SK-N-SH treated with all-trans-retinoic acid at 6 μM for 48 hours (cell line): ENCODE measurements around the gene LTF.

ENCODE experiments used
- ATAC-seq: fragments of 200-7000 bp; cut with Tn5 transposase; 3 replicates; pipeline ENCODE4 v1.9.1; 2020; ENCODE audit warnings: mild to moderate bottlenecking, moderate library complexity
- ARNTL ChIP-seq: fragments of 450-650 bp; formaldehyde crosslinking; IDR thresholded peaks from 2 replicates; pipeline ENCODE4 v1.5.0; 2020; ENCODE audit warnings: low read depth, mild to moderate bottlenecking, moderate library complexity, borderline replicate concordance
- BACH2 ChIP-seq: fragments of 250-450 bp; sonication (Bioruptor Pico); IDR thresholded peaks from 2 replicates; pipeline ENCODE4 v1.9.0; 2021; ENCODE audit warnings: mild to moderate bottlenecking, borderline replicate concordance
- CREB5 ChIP-seq: fragments of 250-450 bp; sonication (Bioruptor Pico); IDR thresholded peaks from 2 replicates; pipeline ENCODE4 v1.5.1; 2020; ENCODE audit warnings: low read depth, mild to moderate bottlenecking, moderate library complexity
- CSDC2 ChIP-seq: fragments of 250-450 bp; sonication (Bioruptor Pico); IDR thresholded peaks from 2 replicates; pipeline ENCODE4 v1.5.0; 2020; ENCODE audit warnings: mild to moderate bottlenecking, moderate library complexity
- CSRNP3 ChIP-seq: fragments of 250-450 bp; sonication (Bioruptor Pico); IDR thresholded peaks from 2 replicates; pipeline ENCODE4 v1.5.1; 2021; ENCODE audit warnings: mild to moderate bottlenecking, moderate library complexity
- ESRRG ChIP-seq: fragments of 250-450 bp; sonication (Bioruptor Pico); IDR thresholded peaks from 2 replicates; pipeline ENCODE4 v1.6.1; 2021; ENCODE audit warnings: mild to moderate bottlenecking
- ISL1 ChIP-seq: fragments of 250-450 bp; sonication (Bioruptor Pico); IDR thresholded peaks from 2 replicates; pipeline ENCODE4 v2.1.2; 2022; ENCODE audit warnings: mild to moderate bottlenecking, moderate library complexity
- OSR1 ChIP-seq: fragments of 250-450 bp; sonication (Bioruptor Pico); IDR thresholded peaks from 2 replicates; pipeline ENCODE4 v1.8.0; 2022; ENCODE audit warnings: moderate library complexity, mild to moderate bottlenecking, inconsistent platforms
- PATZ1 ChIP-seq: fragments of 250-450 bp; sonication (Bioruptor Pico); IDR thresholded peaks from 2 replicates; pipeline ENCODE4 v1.8.0; 2020; ENCODE audit warnings: mild to moderate bottlenecking, moderate library complexity, borderline replicate concordance
- POU6F1 ChIP-seq: fragments of 250-450 bp; sonication (Bioruptor Pico); IDR thresholded peaks from 2 replicates; pipeline ENCODE4 v1.8.0; 2021; ENCODE audit warnings: low read depth, mild to moderate bottlenecking, moderate library complexity, borderline replicate concordance
- PPARA ChIP-seq: fragments of 250-450 bp; sonication (Bioruptor Pico); IDR thresholded peaks from 2 replicates; pipeline ENCODE4 v1.5.0; 2020; ENCODE audit warnings: mild to moderate bottlenecking, borderline replicate concordance
- RARB ChIP-seq: fragments of 250-450 bp; sonication (Bioruptor Pico); IDR thresholded peaks from 2 replicates; pipeline ENCODE4 v1.8.0; 2021; ENCODE audit warnings: mild to moderate bottlenecking, moderate library complexity
- SNAI2 ChIP-seq: fragments of 250-450 bp; sonication (Bioruptor Pico); IDR thresholded peaks from 2 replicates; pipeline ENCODE4 v1.5.0; 2020; ENCODE audit warnings: mild to moderate bottlenecking, moderate library complexity
- TOX ChIP-seq: fragments of 250-450 bp; sonication (Bioruptor Pico); IDR thresholded peaks from 2 replicates; pipeline ENCODE4 v1.8.0; 2021; ENCODE audit warnings: mild to moderate bottlenecking, moderate library complexity, borderline replicate concordance
- TSHZ2 ChIP-seq: fragments of 250-450 bp; sonication (Bioruptor Pico); IDR thresholded peaks from 2 replicates; pipeline ENCODE4 v1.5.0; 2020; ENCODE audit warnings: mild to moderate bottlenecking, moderate library complexity
- ZC3H10 ChIP-seq: fragments of 250-450 bp; sonication (Bioruptor Pico); IDR thresholded peaks from 2 replicates; pipeline ENCODE4 v1.5.1; 2021; ENCODE audit warnings: mild to moderate bottlenecking, moderate library complexity
- ZFP30 ChIP-seq: fragments of 450-650 bp; formaldehyde crosslinking; IDR thresholded peaks from 2 replicates; pipeline ENCODE4 v1.5.0; 2022; ENCODE audit warnings: mild to moderate bottlenecking, moderate library complexity
- ZNF565 ChIP-seq: fragments of 450-650 bp; formaldehyde crosslinking; conservative IDR thresholded peaks from 2 replicates; pipeline ENCODE4 v1.5.0; 2020; ENCODE audit warnings: low read depth, mild to moderate bottlenecking, moderate library complexity
- ZNF8 ChIP-seq: fragments of 450-650 bp; formaldehyde crosslinking; IDR thresholded peaks from 2 replicates; pipeline ENCODE4 v1.5.0; 2020; ENCODE audit warnings: mild to moderate bottlenecking, moderate library complexity

The LTF gene

GRCh38 chr3:46505953-46506352, 41.2 kb upstream of the LTF start:
- no peak for TF ChIP-seq CREB5
- no peak for TF ChIP-seq ZFP30 (CRISPR knock-in tag)
- no peak for TF ChIP-seq ARNTL
- TF ChIP-seq ISL1 (CRISPR knock-in tag), result no peak

GRCh38 chr3:46504789-46505188, 40.1 kb upstream of the LTF start:
- TF ChIP-seq CSDC2 (CRISPR knock-in tag), result no peak
- TF ChIP-seq, all 23 proteins: peak for 0
- no peak for ATAC-seq

More at GRCh38 chr3:46505953-46506352, 41.2 kb upstream of the LTF start:
- no peak for ATAC-seq

- ATAC-seq, result no peak
- TF ChIP-seq TOX (CRISPR knock-in tag) (no peak), ZFP30 (CRISPR knock-in tag) (no peak), ESRRG (CRISPR knock-in tag) (no peak), CSRNP3 (CRISPR knock-in tag) (no peak), CSDC2 (CRISPR knock-in tag) (no peak), PATZ1 (no peak), CREB5 (no peak), ARNTL (no peak), ZC3H10 (CRISPR knock-in tag) (no peak), POU6F1 (CRISPR knock-in tag) (no peak), SNAI2 (CRISPR knock-in tag) (no peak), PPARA (CRISPR knock-in tag) (no peak), ZNF565 (no peak), TSHZ2 (CRISPR knock-in tag) (no peak), ZNF8 (CRISPR knock-in tag) (no peak)
These were observed 38.6 kb upstream of the LTF start for GRCh38 chr3:46503200-46503874.

GRCh38 chr3:46501702-46502101, 37.0 kb upstream of the LTF start:
- ATAC-seq, result no peak
- no peak for TF ChIP-seq OSR1 (CRISPR knock-in tag)
- TF ChIP-seq CREB5, result no peak
- TF ChIP-seq ZC3H10 (CRISPR knock-in tag), result no peak
- TF ChIP-seq POU6F1 (CRISPR knock-in tag), result no peak
- TF ChIP-seq PATZ1, result no peak
- no peak for TF ChIP-seq ZFP30 (CRISPR knock-in tag)
- no peak for TF ChIP-seq RARB
- no peak for TF ChIP-seq BACH2
- TF ChIP-seq ISL1 (CRISPR knock-in tag), result no peak
- no peak for TF ChIP-seq ZNF565
- TF ChIP-seq TOX (CRISPR knock-in tag), result no peak
